Retina (tissue), 1 donor: ENCODE data around the gene KCNK10.

Experiments
- DNase-seq: peaks from one replicate; pipeline ENCODE4 v3.0.0-alpha.2; 2016

KCNK10 gene

GRCh38 chr14:88170333-88170732, 152.7 kb downstream of the KCNK10 start:
- DNase-seq: no peak

GRCh38 chr14:88168498-88169165, 154.4 kb downstream of the KCNK10 start:
- no peak for DNase-seq

- DNase-seq: no peak
These were observed 155.0 kb downstream of the KCNK10 start for GRCh38 chr14:88168025-88168424.

GRCh38 chr14:88166616-88167015, 156.5 kb downstream of the KCNK10 start:
- no peak for DNase-seq

GRCh38 chr14:88164906-88165534, 158.0 kb downstream of the KCNK10 start:
- DNase-seq: no peak

GRCh38 chr14:88163731-88164255, 159.3 kb downstream of the KCNK10 start:
- no peak for DNase-seq

GRCh38 chr14:88156127-88156526, 166.9 kb downstream of the KCNK10 start:
- DNase-seq: no peak

GRCh38 chr14:88154926-88155325, 168.1 kb downstream of the KCNK10 start:
- no peak for DNase-seq

- no peak for DNase-seq
These were observed 168.7 kb downstream of the KCNK10 start for GRCh38 chr14:88154321-88154720.

GRCh38 chr14:88146881-88147649, 176.0 kb downstream of the KCNK10 start:
- DNase-seq: no peak

GRCh38 chr14:88143810-88144209, 179.3 kb downstream of the KCNK10 start:
- DNase-seq: no peak

GRCh38 chr14:88142997-88143396, 180.1 kb downstream of the KCNK10 start:
- DNase-seq: no peak

- DNase-seq: no peak
These were observed 182.2 kb downstream of the KCNK10 start for GRCh38 chr14:88140874-88141273.

GRCh38 chr14:88137327-88137726, 185.7 kb downstream of the KCNK10 start:
- DNase-seq: no peak
